KG1 (cell line): ENCODE data around the gene CLPSL2.

ENCODE experiments used
- DNase-seq: peaks from one replicate; lab custom pipeline; 2025; lab: John Stamatoyannopoulos, UW

Gene CLPSL2

DNA sequence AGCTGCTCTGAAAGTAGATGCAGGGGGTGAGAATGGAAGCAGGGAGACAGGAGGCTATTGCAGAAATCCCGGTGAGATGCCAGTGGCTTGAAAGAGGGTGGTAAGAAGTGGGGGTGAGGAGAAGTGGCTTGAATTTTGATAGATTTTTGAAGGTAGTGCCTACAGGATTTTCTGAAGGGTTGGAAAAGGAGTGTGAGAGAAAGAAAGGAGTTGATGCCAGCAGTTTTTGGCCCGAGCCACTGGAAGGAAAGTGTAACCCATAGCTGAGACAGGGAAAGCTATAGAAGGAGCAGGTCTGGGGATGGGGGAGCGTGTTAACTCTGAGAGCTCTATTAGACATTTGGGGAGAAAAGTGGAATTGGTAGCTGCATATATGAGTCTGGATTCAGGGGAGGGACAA lies 29.9 kb upstream of the CLPSL2 start:
- no peak for DNase-seq

DNA sequence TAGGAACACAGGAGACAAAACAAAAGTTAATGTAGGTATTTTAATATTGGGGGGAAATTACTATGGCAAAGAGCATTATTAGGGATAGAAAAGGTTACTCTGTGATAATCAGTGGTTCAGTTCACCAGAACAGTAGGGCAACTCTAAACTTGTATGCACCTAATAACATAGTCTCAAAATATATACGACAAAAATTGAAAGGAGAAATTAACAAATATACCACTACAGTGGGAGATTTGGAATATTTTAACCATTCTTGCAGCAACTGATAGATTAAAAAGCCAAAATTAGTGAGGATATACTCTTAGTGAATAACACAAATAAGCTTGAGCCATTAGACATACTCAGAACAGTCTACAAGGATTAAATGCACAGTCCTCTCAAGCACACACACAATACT lies 28.5 kb upstream of the CLPSL2 start:
- DNase-seq, result no peak

DNA sequence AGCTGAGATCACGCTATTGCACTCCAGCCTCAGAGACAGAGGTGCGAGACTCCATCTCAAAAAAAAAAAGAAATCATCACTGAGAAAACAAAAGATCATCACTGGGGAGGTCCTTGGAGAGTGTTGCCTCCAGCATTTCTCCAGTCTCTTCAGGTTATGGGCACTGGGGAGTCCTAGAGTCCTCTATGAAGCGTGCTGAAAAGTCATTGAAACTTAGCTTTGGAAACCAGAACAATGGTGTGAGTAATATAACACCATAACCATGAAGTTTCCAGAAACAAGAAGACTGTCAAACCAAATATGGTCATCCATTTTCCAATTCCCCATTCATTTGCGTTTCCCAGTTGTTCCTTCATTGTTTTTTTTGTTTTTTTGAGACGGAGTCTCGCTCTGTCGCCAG lies 25.8 kb upstream of the CLPSL2 start:
- DNase-seq, result no peak

DNA sequence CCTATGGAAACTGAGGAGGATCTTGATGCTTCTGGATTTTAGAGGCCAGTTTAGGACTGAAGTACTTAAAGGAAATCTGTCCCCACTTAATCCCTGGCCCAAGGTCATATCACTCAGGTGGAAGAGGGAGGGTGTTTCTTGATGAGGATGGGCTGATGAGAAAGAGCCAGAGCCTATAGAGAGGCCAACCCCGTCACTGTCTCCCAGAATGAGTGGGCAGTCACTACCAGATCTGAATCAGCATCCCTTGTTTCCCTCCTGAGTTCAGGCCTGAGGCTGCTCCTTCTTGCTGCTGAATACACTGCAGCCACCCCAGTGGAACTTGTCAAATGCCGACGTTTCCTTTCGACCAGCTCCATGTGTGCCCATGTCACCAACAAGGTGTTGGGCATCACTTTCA lies 24.8 kb upstream of the CLPSL2 start:
- no peak for DNase-seq

DNA sequence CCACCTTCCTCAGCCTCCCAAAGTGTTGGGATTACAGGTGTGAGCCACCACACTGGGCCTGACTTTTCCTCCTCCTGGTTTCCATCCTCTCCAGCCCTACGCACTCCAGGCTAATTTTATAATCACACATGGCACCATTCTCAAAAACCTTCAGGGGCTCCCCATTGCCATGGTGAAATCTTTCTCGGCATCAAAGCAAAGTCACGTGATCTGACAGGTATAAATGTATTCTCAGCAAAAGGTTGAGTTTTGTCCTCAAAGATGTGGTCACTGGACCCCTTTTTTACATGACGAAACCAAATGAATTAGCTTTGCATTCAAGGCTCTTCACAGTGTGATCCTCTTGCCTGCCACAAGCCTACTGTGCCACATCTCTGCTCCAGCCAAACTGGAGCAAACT lies 24.1 kb upstream of the CLPSL2 start:
- no peak for DNase-seq

DNA sequence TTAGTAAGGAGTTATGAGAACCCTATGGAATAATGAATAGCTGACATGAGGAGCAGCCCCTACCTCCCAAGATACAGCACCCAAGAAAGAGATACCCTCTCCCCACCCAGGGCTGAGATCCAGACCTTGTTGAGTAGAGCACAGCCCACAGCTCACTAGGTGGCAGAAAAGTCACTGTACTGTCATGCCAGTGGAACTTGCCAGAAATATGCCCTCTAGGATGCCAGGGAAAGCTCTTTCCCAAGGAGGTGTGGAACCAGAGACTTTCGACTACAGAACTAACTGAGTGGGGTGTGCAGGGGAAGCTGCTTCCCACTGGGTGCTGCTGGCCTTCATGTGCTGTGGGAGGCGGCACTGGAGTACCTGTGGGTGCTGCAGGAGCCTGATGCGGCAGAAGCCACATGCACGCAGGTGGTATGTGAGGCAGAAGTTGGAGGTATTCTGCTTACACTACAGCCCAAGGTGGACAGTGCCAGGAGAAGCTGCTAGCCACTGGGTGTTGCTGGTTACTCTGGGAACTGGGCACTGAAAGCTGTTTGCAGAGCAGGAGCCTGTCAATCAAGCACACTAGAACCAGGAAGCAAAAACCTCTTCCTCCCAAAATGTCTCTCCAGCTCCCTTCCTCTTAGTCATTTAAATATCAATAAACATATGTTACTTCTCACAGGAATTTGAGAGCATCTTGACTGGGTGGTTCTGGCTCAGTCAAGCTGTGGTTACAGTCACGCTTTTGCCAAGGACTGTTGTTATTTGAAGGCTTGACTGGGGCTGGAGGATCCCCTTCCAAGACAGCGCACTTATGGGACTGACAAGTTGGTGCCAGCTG lies 21.7 kb upstream of the CLPSL2 start:
- no peak for DNase-seq

DNA sequence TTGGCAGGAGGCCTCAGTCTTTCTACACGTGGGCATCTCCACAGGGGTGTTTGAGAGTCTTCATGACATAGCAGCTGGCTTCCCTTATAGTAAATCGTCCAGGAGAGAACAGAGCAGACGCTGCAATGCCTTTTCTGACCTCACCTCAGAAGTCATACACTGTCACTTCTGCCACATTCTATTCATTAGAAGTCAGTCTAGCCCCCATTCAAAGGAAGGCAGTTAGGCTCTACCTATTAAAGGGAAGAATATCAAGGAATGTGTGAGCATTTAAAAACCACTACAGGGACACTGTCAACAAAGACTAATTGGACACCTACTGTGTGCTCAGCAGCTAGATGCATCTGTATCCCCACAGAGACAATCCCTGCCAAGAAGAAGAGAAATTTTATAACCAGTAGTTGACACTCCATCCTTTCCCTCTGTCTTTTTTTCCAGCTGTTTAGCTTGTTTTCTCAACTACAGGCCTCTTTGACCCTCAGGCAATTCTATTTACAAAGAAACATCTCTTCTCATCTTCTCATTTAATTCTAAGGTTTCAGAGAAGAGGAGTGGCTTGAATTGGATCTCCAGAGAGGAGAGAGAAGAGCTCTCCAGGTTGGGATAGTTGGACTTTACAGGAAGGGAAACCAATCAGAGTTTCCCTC lies 21.0 kb upstream of the CLPSL2 start:
- DNase-seq, result no peak

DNA sequence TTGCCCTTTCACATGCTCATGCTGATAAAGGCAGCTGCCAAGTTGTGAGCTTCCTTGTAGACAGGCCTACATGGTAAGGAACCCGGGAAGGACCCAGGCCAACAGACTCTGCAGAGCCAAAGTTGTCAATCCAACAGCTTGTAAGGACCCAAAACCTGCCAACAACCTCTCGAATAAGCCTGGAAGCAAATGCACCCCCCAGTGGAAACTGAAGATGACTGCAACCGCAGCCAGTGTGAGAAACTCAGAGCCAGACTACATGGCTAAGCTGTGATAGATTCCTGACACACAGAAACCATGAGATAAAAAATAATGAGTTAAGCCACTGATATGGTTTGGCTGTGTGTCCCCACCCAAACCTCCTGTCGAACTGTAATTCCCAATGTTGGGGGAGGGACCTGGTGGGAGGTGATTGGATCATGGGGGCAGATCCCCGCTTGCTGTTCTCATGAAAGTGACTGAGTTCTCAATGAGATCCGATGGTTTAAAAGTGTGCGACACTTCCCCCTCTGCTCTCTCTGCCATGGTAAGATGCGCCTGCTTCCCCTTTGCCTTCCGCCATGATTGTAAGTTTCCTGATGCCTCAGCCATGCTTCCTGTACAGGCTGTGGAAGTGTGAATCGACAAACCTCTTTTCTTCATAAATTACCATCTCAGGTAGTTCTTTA lies 18.8 kb upstream of the CLPSL2 start:
- DNase-seq, result no peak

DNA sequence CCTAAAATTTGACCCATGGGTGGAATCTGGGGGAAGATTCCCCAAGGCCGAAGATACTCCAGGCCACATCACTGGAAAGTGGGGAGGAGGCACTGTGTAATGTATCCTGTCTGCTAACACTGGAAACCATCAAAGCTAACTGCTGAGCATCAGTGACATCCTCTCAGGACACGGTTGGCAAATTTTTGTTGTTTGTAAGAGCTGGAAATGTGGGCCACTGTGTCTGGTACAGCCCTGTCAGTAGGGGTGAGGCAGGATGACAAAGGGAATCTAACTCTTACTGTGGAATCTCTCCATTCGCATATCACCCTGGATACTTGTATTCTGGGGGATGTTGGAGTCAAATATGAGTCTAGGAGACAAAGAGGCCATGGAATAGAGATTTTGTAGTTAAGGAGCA lies 17.0 kb upstream of the CLPSL2 start:
- no peak for DNase-seq

DNA sequence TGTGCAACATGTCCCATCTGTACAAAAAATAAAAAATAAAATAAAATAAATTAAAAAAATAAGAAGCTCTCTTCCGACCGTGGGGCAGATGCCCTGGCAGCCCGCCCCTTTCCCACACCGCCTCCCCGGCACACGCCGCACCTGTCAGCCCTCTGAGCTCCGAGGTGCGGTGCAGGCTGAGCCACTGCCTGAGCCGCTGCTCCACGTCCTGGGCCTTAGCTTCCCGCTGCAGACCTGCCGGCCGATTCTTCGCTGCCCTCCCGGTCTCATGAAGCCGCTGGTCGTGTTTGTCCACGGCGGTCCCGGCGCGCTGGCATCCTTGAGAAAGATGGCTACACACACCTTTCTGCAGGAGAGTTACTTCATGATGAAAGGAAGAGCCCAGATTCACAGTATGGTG lies 10.7 kb upstream of the CLPSL2 start:
- DNase-seq, result no peak

DNA sequence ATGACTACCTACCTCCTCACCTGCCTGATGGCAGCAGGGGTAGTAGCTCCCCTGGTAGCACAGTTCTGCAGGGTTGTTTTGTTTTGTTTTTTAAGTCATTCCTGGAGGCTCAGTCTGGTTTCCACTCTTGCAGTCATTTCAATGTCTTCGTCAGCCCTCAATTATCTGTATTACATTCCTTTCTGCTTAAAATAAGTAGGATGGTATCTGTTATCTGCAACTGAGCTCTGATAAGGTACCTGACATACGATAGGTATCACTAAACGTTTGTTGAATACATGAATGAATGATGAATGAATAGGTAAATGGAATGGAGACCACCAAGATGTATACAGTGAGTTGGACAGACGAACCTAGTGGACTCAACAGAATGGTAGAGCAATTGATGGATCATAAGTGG lies 7.2 kb upstream of the CLPSL2 start:
- DNase-seq, result no peak

DNA sequence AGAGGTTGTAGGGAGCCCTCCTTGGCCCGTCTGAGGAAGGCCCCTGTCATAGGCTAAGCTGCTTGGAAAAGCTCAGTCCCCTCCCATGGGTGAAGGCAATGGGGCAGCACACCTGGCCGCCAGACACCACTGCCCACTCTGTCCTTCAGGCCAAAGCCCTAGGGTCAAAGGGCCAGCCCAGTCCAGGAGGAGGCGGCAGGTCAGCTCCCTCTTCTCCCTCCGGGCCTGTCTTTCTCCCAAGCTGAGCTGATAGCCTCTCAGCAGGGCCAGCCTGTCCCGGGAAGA lies 5.1 kb upstream of the CLPSL2 start:
- no peak for DNase-seq

DNA sequence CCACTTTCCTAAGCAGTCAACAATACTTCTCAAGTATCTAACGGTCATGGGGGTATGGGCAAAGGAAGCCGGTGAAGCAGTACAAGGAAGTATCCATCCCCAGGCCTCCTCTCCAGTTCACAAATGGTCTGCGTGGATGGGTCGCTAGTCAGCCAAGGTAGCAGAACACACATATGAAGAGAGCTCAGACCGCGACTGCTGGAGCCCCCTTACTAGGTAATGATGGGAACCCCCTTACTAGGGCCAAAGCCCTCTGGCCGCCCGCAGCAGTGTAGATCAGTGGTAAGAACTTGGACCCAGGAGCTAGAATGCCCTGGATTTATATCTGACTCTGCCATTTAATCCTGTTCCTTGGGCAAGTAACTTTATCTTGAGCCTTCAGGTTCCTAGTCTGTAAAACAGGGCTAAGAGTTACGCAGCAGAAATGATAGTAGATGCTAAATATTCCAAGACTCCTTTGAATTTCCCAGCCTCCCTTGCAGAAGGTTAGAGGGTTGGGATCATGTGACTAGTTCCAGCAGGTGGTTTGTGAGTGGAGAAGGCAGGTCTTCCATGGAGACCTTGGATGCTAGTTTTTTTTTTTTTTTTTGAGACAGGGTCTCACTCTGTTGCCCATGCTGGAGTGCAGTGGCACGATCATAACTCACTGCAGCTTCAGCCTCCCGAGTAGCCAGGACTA lies 2.1 kb upstream of the CLPSL2 start:
- no peak for DNase-seq

DNA sequence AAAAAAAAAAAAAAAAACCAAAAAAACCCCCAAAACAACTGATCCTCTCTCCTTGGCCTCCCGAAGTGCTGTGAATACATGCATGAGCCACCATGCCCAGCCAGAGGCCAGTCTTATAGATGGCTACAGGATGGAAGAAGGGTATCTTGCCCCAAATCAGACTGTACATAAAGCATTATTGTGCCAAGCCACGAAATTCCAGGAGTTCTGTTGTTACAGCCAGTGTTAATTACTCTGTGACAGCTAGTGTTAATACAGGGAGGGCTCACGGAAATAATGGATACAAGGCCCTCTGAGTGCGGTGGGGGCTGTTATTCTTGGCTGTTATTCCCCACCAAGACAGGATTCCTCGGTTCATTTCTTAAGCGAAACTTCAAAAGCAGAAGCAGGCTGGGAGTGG lies 1.4 kb upstream of the CLPSL2 start:
- DNase-seq, result no peak

DNA sequence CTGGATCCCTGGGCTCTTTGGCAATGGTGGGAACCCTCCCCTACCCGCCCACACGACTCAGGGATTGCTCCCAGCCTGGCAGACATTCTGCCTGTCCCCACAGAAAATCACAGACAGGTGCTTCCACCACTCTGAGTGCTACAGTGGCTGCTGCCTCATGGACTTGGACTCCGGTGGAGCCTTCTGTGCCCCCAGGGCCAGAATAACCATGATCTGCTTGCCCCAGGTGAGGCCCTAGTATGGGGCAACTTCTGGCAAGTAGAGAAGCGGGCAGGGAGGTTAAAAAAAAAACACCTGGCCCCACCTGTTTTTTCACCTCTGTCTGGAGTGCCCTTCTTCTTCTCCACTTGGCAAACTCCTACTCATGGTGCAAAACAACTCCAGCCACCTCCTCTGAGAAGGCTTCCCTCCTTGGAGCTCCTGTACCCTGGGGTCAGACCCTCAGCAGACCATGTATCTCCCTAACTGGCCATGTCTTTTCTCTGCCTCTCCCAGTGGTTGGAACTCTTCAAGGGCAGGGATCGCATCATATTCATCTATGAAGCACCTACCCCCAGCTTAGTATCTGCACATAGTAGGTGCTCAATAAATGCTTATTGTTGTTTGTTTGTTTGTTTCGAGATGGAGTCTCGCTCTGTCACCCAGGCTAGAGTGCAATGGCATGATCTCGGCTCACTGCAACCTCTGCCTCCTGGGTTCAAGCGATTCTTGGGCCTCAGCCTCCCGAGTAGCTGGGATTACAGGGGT lies 1.1 kb downstream of the CLPSL2 start:
- DNase-seq, result no peak

DNA sequence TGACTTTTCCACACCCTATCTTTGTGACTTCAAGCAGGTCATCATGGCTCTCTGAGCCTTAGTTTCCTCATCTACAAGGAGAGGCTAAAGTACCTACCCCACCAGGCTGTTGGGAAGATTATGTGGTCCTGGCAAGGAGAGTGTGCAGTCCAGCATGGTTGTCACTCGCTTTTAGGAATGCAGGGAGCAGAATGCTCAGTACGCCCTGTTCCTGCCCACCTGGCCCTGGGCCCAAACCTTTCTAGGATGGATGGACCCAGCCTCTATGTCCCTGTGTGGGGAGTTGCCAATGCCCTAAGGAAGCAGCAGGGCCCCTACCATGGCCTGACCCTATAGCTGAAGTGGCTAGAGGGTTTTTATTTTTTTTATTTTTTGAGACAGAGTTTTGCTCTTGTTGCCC lies 2.0 kb downstream of the CLPSL2 start:
- DNase-seq, result no peak

DNA sequence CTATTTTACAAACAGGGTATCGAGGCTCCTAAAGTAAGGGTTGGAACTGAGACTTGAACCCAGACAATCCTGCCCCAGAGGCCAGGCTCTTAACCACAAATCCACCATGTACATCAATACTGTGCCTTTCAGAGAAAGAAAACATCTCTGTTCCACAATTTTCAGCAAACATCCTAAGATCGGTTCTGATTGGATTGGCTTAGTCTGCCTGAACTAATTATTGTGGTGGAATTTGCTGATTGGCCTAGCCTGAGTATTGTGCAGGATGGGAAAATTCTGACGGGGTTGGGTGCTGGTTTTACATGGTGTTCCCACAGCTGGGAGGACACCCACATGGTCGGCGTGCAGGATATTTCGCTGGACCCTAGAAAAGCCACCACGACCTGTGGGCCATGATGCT lies 4.3 kb downstream of the CLPSL2 start, which contains the start of gene CLPSL1:
Gene CLPSL1 (plus strand): TSS at position 301 of the 400 bp plus-strand sequence. CDS start 92 bp downstream, at position 393.
- DNase-seq, result no peak

DNA sequence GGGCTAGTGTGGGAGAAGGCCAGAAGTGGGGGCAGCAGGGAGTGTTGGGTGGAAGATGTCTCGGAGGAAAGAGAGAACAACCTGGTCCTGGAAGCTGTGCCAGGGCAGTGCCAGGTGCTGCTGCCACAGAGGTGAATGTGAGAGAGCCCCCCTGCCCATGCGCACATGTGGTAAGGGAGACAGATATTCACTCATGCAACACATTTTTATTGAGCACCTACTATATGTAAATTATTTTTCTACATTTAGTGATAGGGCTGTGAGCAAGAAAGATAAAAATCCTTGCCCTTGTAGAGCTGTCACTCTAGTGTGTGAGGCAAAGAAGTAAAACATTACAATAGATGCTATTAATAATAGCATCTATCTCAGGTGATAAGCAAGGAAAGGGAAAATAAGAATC lies 4.9 kb downstream of the CLPSL2 start:
- no peak for DNase-seq

DNA sequence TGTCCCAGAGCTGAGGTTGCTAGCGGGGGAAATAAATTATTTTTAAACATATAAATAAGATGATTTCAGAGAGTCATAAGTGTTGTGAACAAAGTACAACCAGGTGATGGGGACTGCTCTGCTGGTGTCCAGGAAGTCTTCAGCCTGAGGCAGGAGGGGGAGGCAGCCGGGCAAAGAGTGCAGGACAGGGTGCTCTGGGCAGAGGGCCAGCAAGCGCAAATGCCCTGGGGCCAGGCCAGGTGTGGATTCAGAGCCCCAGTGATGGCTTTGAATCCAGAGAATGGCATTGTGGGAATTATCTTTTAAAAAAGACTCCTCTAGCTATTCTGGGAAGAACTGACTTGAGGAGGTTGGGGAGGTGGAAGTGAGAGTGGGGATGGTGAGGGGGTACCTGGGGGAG lies 6.0 kb downstream of the CLPSL2 start:
- DNase-seq, result no peak

DNA sequence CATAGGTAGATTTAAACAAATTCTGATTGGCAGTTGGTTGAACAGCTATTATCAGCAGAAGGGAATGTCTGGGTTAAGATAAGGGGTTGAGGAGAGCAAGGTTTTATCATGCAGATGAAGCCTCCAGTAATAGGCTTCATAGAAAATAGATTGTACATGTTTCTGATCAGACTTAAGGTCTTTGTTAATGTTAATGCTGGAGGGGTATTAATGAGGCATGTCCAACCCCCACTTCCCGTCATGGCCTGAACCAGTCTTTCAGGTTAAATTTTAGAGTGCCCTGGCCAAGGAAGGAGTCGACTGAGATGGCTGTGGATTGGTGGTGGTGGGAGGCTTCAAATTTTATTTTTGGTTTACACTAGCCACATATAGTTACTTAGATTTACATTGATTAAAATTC lies 7.8 kb downstream of the CLPSL2 start:
- DNase-seq, result no peak

DNA sequence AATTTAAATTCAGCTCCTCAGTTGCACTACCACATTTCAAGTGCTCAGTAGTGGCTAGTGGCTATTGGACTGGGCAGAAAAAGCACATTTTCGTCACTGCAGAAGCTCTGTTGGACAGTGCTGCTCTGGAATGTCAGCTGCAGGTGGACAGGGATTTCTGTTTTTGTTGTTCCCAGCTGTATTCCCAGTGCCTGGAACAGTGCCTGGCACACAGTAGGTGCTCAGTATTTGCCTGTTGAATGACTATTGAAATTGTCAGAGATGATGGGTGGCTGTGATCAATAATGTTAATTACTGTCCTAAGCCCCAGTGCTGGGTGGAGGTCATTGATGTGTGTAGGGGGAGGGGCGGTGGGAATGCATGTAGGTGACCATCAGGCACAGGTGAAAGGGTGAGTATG lies 9.9 kb downstream of the CLPSL2 start:
- no peak for DNase-seq

DNA sequence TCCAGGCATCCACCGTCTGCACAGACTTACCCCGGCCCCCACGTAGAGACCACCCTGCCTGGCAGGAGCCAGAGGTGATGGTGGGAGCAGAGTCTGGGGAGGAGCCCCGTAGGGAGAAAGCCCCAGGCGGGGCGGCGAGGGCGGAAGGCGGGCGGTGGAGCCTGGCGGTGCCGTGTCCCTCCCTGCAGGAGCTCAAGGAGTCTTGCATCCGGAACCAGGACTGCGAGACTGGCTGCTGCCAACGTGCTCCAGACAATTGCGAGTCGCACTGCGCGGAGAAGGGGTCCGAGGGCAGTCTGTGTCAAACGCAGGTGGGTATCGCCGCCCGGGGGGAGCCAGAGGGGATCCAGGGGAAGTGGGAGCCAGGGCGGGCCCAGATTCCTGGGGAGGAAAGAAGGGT lies 10.4 kb downstream of the CLPSL2 start:
- no peak for DNase-seq
